Adipocyte (in vitro differentiated cells): ENCODE data around the gene TDRD1.

Experiments
- DNase-seq: peaks from one replicate; pipeline ENCODE4 v3.0.0-alpha.2; 2015; ENCODE audit warnings: low read depth
- H3K27me3 ChIP-seq: replicated peaks from 2 replicates; pipeline ENCODE4 v1.7.0; 2013; ENCODE audit warnings: mild to moderate bottlenecking, low read length, moderate library complexity; ENCODE audit not compliant: control insufficient read depth, insufficient read depth
- H3K36me3 ChIP-seq: 2 replicates; pipeline ENCODE4 v1.7.0; 2013; ENCODE audit warnings: low read length, mild to moderate bottlenecking, moderate library complexity; ENCODE audit not compliant: control insufficient read depth, insufficient read depth, severe bottlenecking
- H3K4me1 ChIP-seq: 2 replicates; pipeline ENCODE4 v1.7.0; 2013; ENCODE audit warnings: mild to moderate bottlenecking, low read length, moderate library complexity; ENCODE audit not compliant: control insufficient read depth, insufficient read depth
- H3K4me3 ChIP-seq: 2 replicates; pipeline ENCODE4 v1.7.0; 2013; ENCODE audit warnings: mild to moderate bottlenecking, low read length, moderate library complexity
- H3K9ac ChIP-seq: 2 replicates; pipeline ENCODE4 v1.7.0; 2013; ENCODE audit warnings: mild to moderate bottlenecking, low read length, moderate library complexity
- H3K9me3 ChIP-seq: 2 replicates; pipeline ENCODE4 v1.7.0; 2013; ENCODE audit warnings: mild to moderate bottlenecking, low read length, moderate library complexity; ENCODE audit not compliant: control insufficient read depth

TDRD1 gene

DNA sequence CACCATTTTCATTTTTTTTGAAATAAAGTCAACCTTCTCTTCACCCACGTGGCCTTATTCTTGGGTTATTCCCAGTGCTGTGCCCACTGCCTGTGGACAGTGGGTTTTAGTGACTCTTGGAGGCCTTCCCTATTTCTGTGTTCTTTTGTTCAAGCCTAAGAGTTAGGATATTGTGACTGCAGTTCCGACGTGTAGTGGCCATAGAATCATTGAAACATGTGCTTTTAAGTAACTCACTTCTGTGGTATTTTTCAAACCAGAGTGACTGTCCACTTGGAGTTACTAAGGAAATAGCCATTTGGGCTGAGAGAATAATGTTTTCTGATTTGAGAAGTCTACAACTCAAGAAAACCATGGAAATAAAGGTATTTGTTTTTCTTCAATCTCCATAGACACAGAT is 23.7 kb downstream of the TDRD1 start:
- DNase-seq, result no peak
- H3K4me3 ChIP-seq, result no peak overlapping the region
- no peaks in the 10 kb centered on the region for H3K36me3 ChIP-seq
- H3K9me3 ChIP-seq, result no peaks in the 10 kb centered on the region
- no peak overlapping the region for H3K9ac ChIP-seq
- H3K4me1 ChIP-seq, result no peaks in the 10 kb centered on the region
- H3K27me3 ChIP-seq, result peaks cover 5% of the 10 kb centered on the region

DNA sequence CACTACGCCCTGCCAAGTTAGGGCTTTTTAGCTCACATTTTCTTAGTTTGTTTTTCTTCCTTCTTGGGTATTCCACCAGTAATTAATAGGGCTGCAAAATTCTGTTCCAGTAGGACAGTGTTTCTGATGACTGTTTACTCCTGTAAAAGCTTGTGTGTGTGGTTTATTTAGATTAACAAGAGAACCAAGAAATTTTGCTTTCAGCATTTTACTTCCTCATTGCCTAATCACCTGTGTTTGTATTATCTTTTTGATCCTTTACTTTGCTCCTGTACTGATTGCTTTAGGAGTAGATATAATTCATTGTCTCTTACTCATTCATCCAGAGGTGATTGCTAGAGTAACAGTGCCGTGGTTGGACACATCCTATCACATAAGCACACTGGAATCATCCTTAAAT is 27.7 kb downstream of the TDRD1 start:
- Histone ChIP-seq H3K36me3 (no peaks in the 10 kb centered on the region), H3K9ac (no peak overlapping the region), H3K4me1 (no peaks in the 10 kb centered on the region), H3K4me3 (no peak overlapping the region), H3K9me3 (no peaks in the 10 kb centered on the region), H3K27me3 (no peaks in the 10 kb centered on the region)
- DNase-seq, result no peak

DNA sequence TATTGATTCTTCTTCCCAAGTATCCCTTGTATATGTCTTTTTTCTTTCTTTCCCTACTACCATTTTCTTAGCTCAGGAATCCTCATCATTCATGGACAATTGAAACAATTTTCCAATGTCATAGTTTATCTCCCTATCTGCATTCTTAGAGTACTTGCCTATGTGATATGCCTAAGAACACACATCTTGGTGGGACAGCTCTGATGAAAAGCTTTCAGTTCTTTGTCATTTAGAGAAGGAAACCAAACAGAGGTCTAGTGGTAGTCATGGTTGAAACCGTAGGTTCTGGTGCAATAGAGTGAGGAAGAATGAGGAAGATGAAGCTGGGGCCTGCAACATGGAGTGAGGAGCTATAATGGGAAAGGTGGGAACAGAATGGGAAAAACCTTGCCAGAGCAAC is 28.2 kb downstream of the TDRD1 start:
- Histone ChIP-seq H3K36me3 (no peaks in the 10 kb centered on the region), H3K9ac (no peak overlapping the region)
- DNase-seq, result no peak

DNA sequence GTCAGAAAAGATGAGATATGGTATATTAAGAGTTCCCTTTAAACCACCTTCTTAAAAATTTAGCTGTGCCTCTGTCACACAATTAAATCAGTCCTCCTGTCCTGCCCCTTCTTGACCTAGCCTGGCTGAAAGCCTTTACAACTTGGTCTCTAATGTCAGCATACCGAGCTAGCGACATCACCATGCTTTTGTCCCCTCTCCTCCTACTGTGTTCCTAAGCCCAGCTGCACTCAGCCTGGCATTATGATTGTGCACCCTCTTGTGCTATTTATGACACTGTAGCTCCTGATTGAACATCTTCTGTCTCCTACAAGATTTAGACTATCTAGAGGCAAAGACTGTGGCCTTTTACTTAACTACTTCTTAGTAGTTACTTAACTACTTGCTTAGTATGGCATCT is 29.2 kb downstream of the TDRD1 start:
- Histone ChIP-seq H3K9ac (no peak overlapping the region), H3K27me3 (no peaks in the 10 kb centered on the region), H3K9me3 (no peaks in the 10 kb centered on the region), H3K4me1 (no peaks in the 10 kb centered on the region), H3K4me3 (no peak overlapping the region), H3K36me3 (no peaks in the 10 kb centered on the region)
- DNase-seq, result no peak

More for the DNA sequence above, 28.2 kb downstream of the TDRD1 start:
- no peaks in the 10 kb centered on the region for H3K9me3 ChIP-seq
- no peaks in the 10 kb centered on the region for H3K4me1 ChIP-seq
- H3K27me3 ChIP-seq, result no peaks in the 10 kb centered on the region
- no peak overlapping the region for H3K4me3 ChIP-seq

DNA sequence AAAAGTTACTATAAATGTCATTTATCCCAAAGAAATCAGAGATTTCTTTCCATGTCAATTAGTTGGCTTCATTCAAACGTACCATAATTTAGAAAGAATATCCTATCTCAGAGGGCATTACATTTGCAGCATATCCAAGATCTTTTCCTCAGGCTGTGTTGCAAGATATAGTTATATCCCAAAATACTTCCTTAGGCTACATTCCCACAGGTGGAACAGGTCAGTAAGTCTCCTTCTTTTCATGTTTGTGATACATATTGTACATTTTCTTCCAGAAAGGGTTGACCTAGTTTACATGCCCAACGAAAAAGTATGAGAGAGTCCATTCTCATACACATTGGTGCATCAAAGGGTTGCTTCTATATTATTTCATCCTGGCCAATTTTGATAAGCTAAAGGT is 33.0 kb downstream of the TDRD1 start:
- Histone ChIP-seq H3K9me3 (no peaks in the 10 kb centered on the region), H3K4me1 (no peaks in the 10 kb centered on the region), H3K9ac (no peak overlapping the region), H3K27me3 (no peaks in the 10 kb centered on the region), H3K4me3 (no peak overlapping the region), H3K36me3 (no peaks in the 10 kb centered on the region)
- no peak for DNase-seq

DNA sequence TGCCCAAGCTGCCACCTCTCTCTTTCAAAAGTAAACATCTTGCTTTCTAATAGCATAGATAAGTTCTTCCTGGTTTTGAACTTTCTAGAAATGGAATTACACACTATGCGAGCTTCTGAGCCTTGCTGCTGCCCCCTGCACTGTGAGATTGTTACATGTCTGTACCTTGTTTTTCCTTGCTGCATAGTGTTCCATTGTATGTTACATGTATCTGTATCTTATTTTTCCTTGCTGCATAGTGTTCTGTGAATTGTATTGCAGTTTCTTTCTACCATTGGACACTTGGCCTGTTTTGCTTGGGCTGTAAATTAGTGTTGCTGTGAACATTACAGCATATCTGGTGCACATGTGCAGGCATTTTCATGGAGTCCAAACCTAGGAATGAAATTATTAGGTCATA is 35.9 kb downstream of the TDRD1 start:
- no peak for DNase-seq
- H3K9ac ChIP-seq, result no peak overlapping the region
- H3K4me1 ChIP-seq, result no peaks in the 10 kb centered on the region
- H3K4me3 ChIP-seq, result no peak overlapping the region
- no peaks in the 10 kb centered on the region for H3K27me3 ChIP-seq
- H3K9me3 ChIP-seq, result no peaks in the 10 kb centered on the region
- no peaks in the 10 kb centered on the region for H3K36me3 ChIP-seq

DNA sequence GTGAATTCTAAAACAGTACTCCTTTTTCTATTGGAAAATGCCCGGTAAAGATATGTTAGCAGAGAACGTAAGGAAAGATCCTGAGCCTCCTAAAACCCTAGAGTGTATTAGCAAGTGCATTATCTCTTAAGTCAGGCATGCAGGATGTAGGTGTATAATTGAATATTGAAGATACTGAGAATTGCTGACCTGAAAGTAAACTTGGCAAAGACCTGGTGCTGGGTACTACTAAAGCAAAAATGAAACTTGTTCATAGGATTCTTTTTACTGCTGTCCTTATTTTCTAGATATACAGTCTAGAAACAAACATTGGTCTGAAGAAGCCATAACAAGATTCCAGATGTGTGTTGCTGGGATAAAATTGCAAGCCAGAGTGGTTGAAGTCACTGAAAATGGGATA is 41.1 kb downstream of the TDRD1 start:
- peaks cover 4% of the 10 kb centered on the region for H3K27me3 ChIP-seq
- H3K4me1 ChIP-seq, result no peaks in the 10 kb centered on the region
- H3K9ac ChIP-seq, result no peak overlapping the region
- DNase-seq, result no peak
- no peak overlapping the region for H3K4me3 ChIP-seq
- no peaks in the 10 kb centered on the region for H3K36me3 ChIP-seq
- H3K9me3 ChIP-seq, result no peaks in the 10 kb centered on the region

DNA sequence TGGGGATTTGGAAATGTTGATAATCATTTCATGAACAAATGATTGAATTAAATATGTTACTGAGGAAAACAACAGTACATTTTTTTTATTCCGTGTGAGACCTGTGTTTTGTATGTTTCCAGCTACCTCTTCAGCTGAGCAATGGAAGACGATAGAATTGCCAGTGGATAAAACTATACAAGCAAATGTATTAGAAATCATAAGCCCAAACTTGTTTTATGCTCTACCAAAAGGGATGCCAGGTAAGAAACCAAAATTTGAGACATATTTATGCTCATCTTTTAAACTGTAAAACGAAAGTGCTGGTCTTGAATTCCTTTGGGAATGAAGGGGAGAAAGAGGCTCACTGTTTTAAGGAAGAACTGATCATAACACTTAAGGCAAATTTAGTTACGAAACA is 42.1 kb downstream of the TDRD1 start:
- no peaks in the 10 kb centered on the region for H3K36me3 ChIP-seq
- H3K4me1 ChIP-seq, result no peaks in the 10 kb centered on the region
- no peak overlapping the region for H3K9ac ChIP-seq
- no peak for DNase-seq
- peaks cover 5% of the 10 kb centered on the region for H3K27me3 ChIP-seq
- no peaks in the 10 kb centered on the region for H3K9me3 ChIP-seq
- H3K4me3 ChIP-seq, result no peak overlapping the region

DNA sequence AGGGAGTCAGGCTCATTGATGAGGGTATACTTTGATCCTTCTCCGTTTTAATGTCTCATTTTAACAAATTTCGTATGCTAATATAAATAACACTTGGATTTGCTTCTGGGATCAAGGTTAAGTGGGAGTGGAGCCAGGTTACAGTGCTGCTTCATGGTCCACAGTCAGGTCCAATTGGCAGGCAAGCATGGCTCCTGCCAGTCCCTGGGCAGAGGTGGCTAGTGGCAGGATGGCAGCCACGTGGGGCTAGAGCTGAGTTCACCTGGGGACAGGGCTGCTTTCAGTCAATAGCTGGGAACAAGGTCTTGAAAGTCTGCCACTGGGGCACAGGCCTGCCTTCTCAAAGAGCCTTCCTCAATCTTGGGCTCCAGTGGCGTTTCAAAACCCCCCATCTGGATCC is 43.9 kb downstream of the TDRD1 start:
- no peak for DNase-seq
- H3K4me3 ChIP-seq, result no peak overlapping the region
- no peaks in the 10 kb centered on the region for H3K9me3 ChIP-seq
- H3K9ac ChIP-seq, result no peak overlapping the region
- H3K27me3 ChIP-seq, result peaks cover 23% of the 10 kb centered on the region
- H3K36me3 ChIP-seq, result no peaks in the 10 kb centered on the region
- H3K4me1 ChIP-seq, result no peaks in the 10 kb centered on the region

DNA sequence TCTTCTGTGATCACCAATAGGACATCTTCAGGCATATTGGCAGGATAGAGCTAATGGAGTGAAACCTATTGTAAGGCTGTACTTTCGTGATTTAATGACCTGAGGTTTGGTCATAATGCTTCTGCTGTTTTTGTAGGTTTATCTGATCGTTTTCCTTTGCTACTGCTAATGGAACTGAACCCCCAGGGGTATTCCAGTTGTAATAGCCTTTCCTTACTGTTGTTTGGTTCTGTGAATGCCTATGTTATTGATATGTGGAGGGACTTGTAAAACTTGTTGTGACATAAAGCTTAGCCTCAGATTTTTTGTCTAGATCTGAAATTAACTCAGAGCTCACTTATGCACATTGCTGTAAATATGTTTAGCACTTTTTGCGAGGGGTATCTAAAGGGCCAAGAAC is 49.0 kb downstream of the TDRD1 start:
- H3K4me3 ChIP-seq, result no peak overlapping the region
- no peaks in the 10 kb centered on the region for H3K9me3 ChIP-seq
- H3K27me3 ChIP-seq, result peaks cover 28% of the 10 kb centered on the region
- no peak for DNase-seq
- H3K36me3 ChIP-seq, result no peaks in the 10 kb centered on the region
- H3K4me1 ChIP-seq, result no peaks in the 10 kb centered on the region
- H3K9ac ChIP-seq, result no peak overlapping the region

DNA sequence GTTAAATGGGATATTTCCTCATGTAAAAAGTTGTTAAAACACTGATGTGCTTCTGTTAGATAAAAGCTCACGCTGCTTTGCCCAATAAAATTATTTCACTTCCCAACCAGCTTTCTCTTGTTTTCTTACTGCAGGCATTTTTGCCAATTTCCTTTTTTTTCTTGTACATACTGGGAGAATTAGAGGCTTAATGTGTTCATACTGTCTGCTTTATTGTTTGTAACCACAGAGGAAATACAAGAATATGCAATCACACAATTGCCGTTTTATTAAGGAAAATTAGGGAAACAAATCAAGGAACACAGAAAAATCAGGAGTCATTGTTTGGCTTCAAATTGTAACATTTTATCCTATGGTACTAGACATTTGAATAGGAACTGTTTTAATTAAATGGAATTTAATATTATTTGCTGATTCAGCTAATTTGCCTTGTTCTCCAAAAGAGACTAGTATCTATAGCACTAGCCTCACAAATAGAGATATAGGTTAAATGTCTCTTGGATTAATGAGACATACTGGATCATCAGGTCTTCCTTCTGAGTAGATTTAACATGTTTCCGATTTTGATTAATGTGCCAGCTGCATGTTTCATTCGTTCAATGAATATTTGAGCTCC is 53.5 kb downstream of the TDRD1 start:
- Histone ChIP-seq H3K36me3 (no peaks in the 10 kb centered on the region), H3K9ac (no peak overlapping the region), H3K27me3 (peaks cover 47% of the 10 kb centered on the region), H3K4me1 (no peaks in the 10 kb centered on the region), H3K9me3 (no peaks in the 10 kb centered on the region), H3K4me3 (no peak overlapping the region)
- no peak for DNase-seq

DNA sequence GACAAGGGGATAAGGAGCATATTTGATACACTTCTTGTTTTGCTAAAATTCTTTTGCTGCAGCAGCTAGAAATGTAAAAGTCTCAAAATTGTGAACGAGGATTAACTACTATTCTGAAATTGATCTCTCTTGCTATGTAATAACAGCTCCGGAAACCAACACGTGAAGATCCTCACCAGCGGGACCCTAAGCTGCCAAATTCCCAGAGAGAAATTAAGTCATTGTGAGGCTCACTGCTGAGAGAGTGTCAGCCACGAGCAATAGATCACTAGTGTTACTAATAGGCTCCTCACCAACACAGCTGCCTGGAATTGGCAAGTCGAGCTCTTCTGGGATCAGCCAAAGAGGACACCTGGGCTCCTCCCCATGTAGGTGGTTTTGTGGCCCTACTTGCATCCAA is 54.3 kb downstream of the TDRD1 start:
- H3K9ac ChIP-seq, result no peak overlapping the region
- H3K27me3 ChIP-seq, result peaks cover 46% of the 10 kb centered on the region
- no peaks in the 10 kb centered on the region for H3K9me3 ChIP-seq
- no peak for DNase-seq
- no peaks in the 10 kb centered on the region for H3K4me1 ChIP-seq
- H3K36me3 ChIP-seq, result no peaks in the 10 kb centered on the region
- no peak overlapping the region for H3K4me3 ChIP-seq
